ENCODE data around the gene NRG3. TPM values are rescaled to one million over a fixed set of nuclear protein-coding genes. Genes with fewer than 3 reads are reported as not detected.
A peak's percentile ranks its signal among the peaks of the same experiment; 100 is the strongest.

The NRG3 gene
- total RNA-seq, 2 donors from 2014 or later = 1.7 to 2.3 TPM

DNA sequence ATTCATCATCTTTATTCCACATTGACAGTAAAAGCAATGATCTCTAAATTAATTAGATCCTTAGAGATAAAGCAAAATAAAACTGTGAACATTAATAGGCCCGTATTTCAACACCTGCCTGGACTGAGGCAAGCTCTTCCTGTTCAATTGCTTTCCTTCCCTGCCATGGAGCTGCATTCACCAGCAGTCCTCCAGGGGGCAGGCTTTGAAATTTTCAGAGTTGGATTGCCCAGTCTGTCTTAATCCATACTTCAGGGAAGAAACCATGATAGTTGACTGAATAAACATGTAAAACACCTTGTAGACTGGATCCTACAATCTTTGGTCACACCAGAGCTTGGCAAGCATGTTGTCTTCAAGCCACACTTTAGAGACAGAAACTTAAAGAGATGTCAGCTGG, 936.6 kb downstream of the NRG3 start:
- no peak overlapping the region for H3K27ac Mint-ChIP-seq
- Histone ChIP-seq H3K4me3 (ENCODE audit: low read length) (no peak overlapping the region), H3K9ac (ENCODE audit: extremely low read depth, low read length, poor library complexity, severe bottlenecking) (no peak overlapping the region), H3K36me3 (ENCODE audit: control insufficient read depth, insufficient read depth, low read length) (no peaks in the 10 kb centered on the region), H3K27ac (ENCODE audit: low read depth, low read length) (no peak overlapping the region), H3K27me3 (ENCODE audit: control insufficient read depth, insufficient read depth, low read length, poor library complexity, severe bottlenecking) (no peaks in the 10 kb centered on the region), H3K4me1 (ENCODE audit: control insufficient read depth, insufficient read depth, low read length) (no peaks in the 10 kb centered on the region), H3K9me3 (ENCODE audit: control insufficient read depth, low read length) (peaks cover 10% of the 10 kb centered on the region)
- H3K27me3 Mint-ChIP-seq (ENCODE audit: insufficient read depth) = no peaks in the 10 kb centered on the region
- no peak overlapping the region for H3K4me3 Mint-ChIP-seq
- peak; percentile 86 for DNase-seq
- no peaks in the 10 kb centered on the region for H3K4me1 Mint-ChIP-seq
- TF ChIP-seq, protein P1, sequence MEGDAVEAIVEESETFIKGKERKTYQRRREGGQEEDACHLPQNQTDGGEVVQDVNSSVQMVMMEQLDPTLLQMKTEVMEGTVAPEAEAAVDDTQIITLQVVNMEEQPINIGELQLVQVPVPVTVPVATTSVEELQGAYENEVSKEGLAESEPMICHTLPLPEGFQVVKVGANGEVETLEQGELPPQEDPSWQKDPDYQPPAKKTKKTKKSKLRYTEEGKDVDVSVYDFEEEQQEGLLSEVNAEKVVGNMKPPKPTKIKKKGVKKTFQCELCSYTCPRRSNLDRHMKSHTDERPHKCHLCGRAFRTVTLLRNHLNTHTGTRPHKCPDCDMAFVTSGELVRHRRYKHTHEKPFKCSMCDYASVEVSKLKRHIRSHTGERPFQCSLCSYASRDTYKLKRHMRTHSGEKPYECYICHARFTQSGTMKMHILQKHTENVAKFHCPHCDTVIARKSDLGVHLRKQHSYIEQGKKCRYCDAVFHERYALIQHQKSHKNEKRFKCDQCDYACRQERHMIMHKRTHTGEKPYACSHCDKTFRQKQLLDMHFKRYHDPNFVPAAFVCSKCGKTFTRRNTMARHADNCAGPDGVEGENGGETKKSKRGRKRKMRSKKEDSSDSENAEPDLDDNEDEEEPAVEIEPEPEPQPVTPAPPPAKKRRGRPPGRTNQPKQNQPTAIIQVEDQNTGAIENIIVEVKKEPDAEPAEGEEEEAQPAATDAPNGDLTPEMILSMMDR (conservative IDR thresholded peaks at IDR 0.05) = peak; percentile 85
- 92% methylated on average over 1 of the region's 1 CpG; no CpG with 5 or more reads in 1 of the 2 experiments for WGBS, 2 experiments (ENCODE audit: insufficient coverage in 1 of 2, insufficient read length in 1 of 2)
- no peaks in the 10 kb centered on the region for H3K36me3 Mint-ChIP-seq (ENCODE audit: low read depth)
- peaks cover 4% of the 10 kb centered on the region for H3K9me3 Mint-ChIP-seq

DNA sequence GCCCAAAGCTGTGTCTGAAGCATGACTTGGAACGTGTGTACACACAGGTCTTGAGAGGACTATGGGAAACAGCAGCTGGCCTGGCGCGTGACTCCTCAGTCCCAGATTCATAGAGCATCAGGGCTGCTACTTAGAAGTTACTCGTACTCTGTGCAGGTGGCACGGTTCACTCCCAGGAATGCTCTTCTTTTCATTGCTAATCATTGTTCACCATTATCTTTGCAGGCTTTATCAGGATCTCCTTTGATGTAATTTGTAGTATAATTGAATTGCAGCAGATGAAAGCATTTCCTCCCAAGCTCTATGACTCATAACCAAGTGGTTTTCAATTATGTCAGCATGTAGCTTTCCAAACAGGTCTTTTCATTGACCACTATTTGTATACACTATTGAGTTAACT, 938.9 kb downstream of the NRG3 start:
- no peak overlapping the region for H3K4me3 Mint-ChIP-seq
- 83 to 96% methylated on average over 5 of the region's 5 CpGs for WGBS, 2 experiments (ENCODE audit: insufficient coverage in 1 of 2, insufficient read length in 1 of 2)
- H3K27me3 ChIP-seq (ENCODE audit: control insufficient read depth, insufficient read depth, low read length, poor library complexity, severe bottlenecking) = no peaks in the 10 kb centered on the region
- H3K27ac Mint-ChIP-seq = no peak overlapping the region
- peaks cover 15% of the 10 kb centered on the region for H3K9me3 ChIP-seq (ENCODE audit: control insufficient read depth, low read length)
- H3K27me3 Mint-ChIP-seq (ENCODE audit: insufficient read depth) = no peaks in the 10 kb centered on the region
- no peak for DNase-seq
- peaks cover 1% of the 10 kb centered on the region for H3K4me1 Mint-ChIP-seq
- H3K36me3 Mint-ChIP-seq (ENCODE audit: low read depth) = no peaks in the 10 kb centered on the region
- no peak overlapping the region for H3K27ac ChIP-seq (ENCODE audit: low read depth, low read length)
- H3K4me3 ChIP-seq (ENCODE audit: low read length) = no peak overlapping the region
- peaks cover 4% of the 10 kb centered on the region for H3K9me3 Mint-ChIP-seq
- no peaks in the 10 kb centered on the region for H3K4me1 ChIP-seq (ENCODE audit: control insufficient read depth, insufficient read depth, low read length)
- H3K9ac ChIP-seq (ENCODE audit: extremely low read depth, low read length, poor library complexity, severe bottlenecking) = no peak overlapping the region
- H3K36me3 ChIP-seq (ENCODE audit: control insufficient read depth, insufficient read depth, low read length) = no peaks in the 10 kb centered on the region
- TF ChIP-seq, protein P1 (conservative IDR thresholded peaks at IDR 0.05) = no peak

DNA sequence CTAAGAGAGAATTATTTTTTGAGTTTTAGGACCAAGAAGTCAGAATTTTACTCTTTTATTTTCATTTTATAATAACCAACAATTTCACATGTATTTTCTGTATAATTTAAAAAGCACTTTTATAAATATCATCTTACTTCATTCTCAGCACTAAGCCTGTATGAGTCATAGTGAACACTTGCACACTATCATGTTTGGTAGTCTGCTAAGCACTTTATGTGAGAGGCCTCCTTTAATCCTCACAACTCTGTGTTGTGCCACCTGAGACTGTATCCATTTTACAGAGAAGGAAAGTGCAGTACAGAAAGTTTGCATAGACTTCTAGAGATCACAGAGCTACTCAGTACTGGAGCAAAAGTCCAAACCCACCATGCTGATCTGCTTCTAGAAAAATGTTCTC, 939.6 kb downstream of the NRG3 start:
- Histone ChIP-seq H3K27ac (ENCODE audit: low read depth, low read length) (no peak overlapping the region), H3K4me3 (ENCODE audit: low read length) (no peak overlapping the region), H3K36me3 (ENCODE audit: control insufficient read depth, insufficient read depth, low read length) (no peaks in the 10 kb centered on the region), H3K4me1 (ENCODE audit: control insufficient read depth, insufficient read depth, low read length) (no peaks in the 10 kb centered on the region), H3K27me3 (ENCODE audit: control insufficient read depth, insufficient read depth, low read length, poor library complexity, severe bottlenecking) (no peaks in the 10 kb centered on the region), H3K9ac (ENCODE audit: extremely low read depth, low read length, poor library complexity, severe bottlenecking) (no peak overlapping the region), H3K9me3 (ENCODE audit: control insufficient read depth, low read length) (peaks cover 15% of the 10 kb centered on the region)
- H3K4me1 Mint-ChIP-seq = peaks cover 1% of the 10 kb centered on the region
- DNase-seq = no peak
- no peaks in the 10 kb centered on the region for H3K36me3 Mint-ChIP-seq (ENCODE audit: low read depth)
- H3K9me3 Mint-ChIP-seq = peaks cover 4% of the 10 kb centered on the region
- H3K27me3 Mint-ChIP-seq (ENCODE audit: insufficient read depth) = no peaks in the 10 kb centered on the region
- TF ChIP-seq, protein P1 (conservative IDR thresholded peaks at IDR 0.05) = no peak
- no peak overlapping the region for H3K27ac Mint-ChIP-seq
- H3K4me3 Mint-ChIP-seq = no peak overlapping the region

Data from endodermal cell (in vitro differentiated cells).